Muscle of leg (tissue), 11 donors: ENCODE data around the gene CELF2. TPM values are rescaled to one million over a fixed set of nuclear protein-coding genes. Genes with fewer than 3 reads are reported as not detected.
A peak's percentile ranks its signal among the peaks of the same experiment; 100 is the strongest.

Source experiments
- DNase-seq: peaks from one replicate; pipeline ENCODE4 v3.0.0; 2013
- H3K27ac ChIP-seq: one replicate; pipeline ENCODE4 v1.5.1; 2013; ENCODE audit warnings: mild to moderate bottlenecking, low read length, control low read depth
- H3K27me3 ChIP-seq: one replicate; pipeline ENCODE4 v1.6.1; 2013; ENCODE audit warnings: low read length; ENCODE audit not compliant: control insufficient read depth, insufficient read depth
- H3K36me3 ChIP-seq: one replicate; pipeline ENCODE4 v1.6.1; 2013; ENCODE audit warnings: low read length; ENCODE audit not compliant: control insufficient read depth, insufficient read depth
- H3K4me1 ChIP-seq: one replicate; pipeline ENCODE4 v1.6.1; 2013; ENCODE audit warnings: low read length; ENCODE audit not compliant: control insufficient read depth, insufficient read depth
- H3K4me3 ChIP-seq: one replicate; pipeline ENCODE4 v1.5.1; 2013; ENCODE audit warnings: low read length, control low read depth
- H3K9me3 ChIP-seq: replicated peaks from 2 replicates; pipeline ENCODE4 v1.6.1; 2013; ENCODE audit warnings: low read depth, low read length; ENCODE audit not compliant: control insufficient read depth
- WGBS: methylation state at CpG from one replicate; pipeline ENCODE4 v1.1.5; 2013; ENCODE audit warnings: missing lambda C conversion rate; ENCODE audit not compliant: insufficient coverage; 5-methylcytosine and 5-hydroxymethylcytosine counted together
- polyA plus RNA-seq, 8 donors: library from polyadenylated mRNA; unstranded; fragments of 120-200 nt; gene quantifications; one replicate each; pipeline versions ENCODE4 v1.2.1 to v1.2.3, GENCODE V29; 2013; ENCODE audit warnings: inconsistent platforms in 1 of 8, low replicate concordance in 1 of 8; ENCODE audit not compliant: insufficient read length in 8 of 8, insufficient read depth in 1 of 8
- total RNA-seq: library from RNA; stranded (reverse); fragments of 120-200 nt; gene quantifications from one replicate; pipeline ENCODE4 v1.2.4, GENCODE V29; 2013

The CELF2 gene
- total and polyA plus RNA-seq, 9 donors: 37.2 to 80.8 (median 65.8) TPM

- no peaks in the 10 kb centered on the region for H3K27me3 ChIP-seq
- H3K4me1 ChIP-seq: peaks cover 4% of the 10 kb centered on the region
- 100% methylated on average over 1 of the region's 5 CpGs for WGBS
- no peaks in the 10 kb centered on the region for H3K36me3 ChIP-seq
- no peak for DNase-seq
- no peak overlapping the region for H3K27ac ChIP-seq
- no peak overlapping the region for H3K4me3 ChIP-seq
- no peaks in the 10 kb centered on the region for H3K9me3 ChIP-seq
Observed at GRCh38 chr10:11002485-11002884, 15.2 kb upstream of the CELF2 start.

DNA sequence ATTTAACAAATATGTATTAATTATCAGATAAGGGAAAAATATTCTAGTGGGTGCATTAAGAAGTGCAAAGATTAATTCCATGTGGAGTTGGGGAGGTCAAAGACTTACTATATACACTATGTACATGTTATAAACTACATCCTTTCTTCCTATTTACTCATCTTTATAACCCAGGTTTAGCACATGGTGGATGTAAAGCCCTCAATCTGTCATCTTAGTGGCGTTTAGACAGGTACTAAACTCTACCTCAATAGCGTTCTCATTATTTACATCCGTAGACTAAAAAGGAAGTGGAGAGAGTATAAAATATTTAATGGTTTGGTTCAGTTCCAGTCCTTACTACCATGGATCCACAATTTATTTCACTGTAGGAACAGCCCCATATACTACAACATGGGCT lies 14.8 kb upstream of the CELF2 start:
- WGBS: no CpG with 5 or more reads among the region's 3 CpGs
- Histone ChIP-seq H3K36me3 (no peaks in the 10 kb centered on the region), H3K27ac (no peak overlapping the region), H3K4me3 (no peak overlapping the region), H3K9me3 (no peaks in the 10 kb centered on the region), H3K27me3 (no peaks in the 10 kb centered on the region), H3K4me1 (peaks cover 4% of the 10 kb centered on the region)
- no peak for DNase-seq

DNA sequence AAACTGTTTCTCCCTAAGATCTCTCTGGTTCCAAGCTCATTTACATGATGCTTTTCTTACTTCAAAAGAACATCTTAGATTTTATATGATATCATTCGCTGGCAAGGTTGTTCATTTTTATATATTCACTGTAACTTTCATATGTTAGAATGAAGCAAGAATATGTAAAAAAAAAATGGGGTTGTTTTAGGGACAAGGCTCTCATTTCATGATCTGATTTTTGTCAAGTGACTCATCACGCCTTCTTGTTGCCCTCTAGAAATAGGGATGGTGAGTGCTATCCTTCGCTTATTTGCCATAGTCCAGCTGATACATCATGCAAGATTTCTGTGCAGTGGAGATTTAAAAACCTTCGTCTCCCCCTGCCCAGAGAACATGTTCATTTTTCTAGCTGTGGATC lies 14.0 kb upstream of the CELF2 start:
- DNase-seq: peak; percentile 61
- H3K27ac ChIP-seq: no peak overlapping the region
- no peaks in the 10 kb centered on the region for H3K9me3 ChIP-seq
- 100% methylated on average over 1 of the region's 4 CpGs for WGBS
- H3K27me3 ChIP-seq: no peaks in the 10 kb centered on the region
- no peaks in the 10 kb centered on the region for H3K36me3 ChIP-seq
- H3K4me3 ChIP-seq: no peak overlapping the region
- peaks cover 4% of the 10 kb centered on the region for H3K4me1 ChIP-seq

DNA sequence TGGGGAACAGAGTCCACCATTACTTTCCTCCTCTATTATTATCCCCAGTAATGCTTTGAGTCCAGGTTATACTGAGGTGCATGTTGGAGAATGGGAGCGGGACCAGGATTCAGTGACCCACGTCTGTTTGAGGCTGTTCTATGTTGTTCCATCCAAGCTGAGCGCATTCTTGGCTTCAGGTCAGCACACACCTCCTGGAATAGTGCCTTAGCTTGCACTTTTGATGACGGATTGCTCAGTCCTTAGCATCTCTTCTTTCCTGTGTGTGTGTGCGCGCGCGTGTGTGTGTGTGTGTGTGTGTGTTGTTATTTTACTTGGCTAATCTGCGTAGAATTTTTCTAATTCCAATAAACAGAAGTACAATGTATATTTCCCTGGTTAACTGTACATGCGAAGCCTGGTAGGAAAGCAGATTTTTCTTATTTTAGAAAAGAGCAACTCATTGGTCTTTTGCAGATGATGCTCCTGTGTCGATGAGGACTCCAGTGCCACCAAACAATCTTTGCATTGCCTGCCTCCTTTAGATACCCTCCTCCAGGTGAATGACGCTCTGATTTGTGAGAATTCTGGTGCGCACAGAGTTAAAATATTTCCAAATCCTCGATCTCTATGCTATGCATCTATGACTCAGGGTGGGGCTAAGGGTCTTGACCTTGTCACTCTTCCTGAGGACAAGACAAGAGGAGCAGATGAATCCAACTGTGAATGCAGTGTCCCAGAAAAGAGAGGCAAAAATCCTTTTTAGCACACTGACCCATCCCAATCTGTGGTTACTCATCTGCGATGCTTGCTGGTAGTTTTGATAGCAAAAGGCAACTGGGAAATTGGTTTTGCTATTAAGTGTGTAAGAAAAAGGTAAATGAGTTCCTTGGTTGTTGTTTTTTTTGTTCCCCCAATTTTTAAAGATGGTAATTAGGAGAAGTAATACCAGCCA lies 13.3 kb upstream of the CELF2 start:
- no peaks in the 10 kb centered on the region for H3K36me3 ChIP-seq
- peak; percentile 70 for DNase-seq
- no peaks in the 10 kb centered on the region for H3K27me3 ChIP-seq
- H3K27ac ChIP-seq: no peak overlapping the region
- no peak overlapping the region for H3K4me3 ChIP-seq
- H3K4me1 ChIP-seq: peaks cover 5% of the 10 kb centered on the region
- no peaks in the 10 kb centered on the region for H3K9me3 ChIP-seq
- 44% methylated on average over 4 of the region's 15 CpGs for WGBS

DNA sequence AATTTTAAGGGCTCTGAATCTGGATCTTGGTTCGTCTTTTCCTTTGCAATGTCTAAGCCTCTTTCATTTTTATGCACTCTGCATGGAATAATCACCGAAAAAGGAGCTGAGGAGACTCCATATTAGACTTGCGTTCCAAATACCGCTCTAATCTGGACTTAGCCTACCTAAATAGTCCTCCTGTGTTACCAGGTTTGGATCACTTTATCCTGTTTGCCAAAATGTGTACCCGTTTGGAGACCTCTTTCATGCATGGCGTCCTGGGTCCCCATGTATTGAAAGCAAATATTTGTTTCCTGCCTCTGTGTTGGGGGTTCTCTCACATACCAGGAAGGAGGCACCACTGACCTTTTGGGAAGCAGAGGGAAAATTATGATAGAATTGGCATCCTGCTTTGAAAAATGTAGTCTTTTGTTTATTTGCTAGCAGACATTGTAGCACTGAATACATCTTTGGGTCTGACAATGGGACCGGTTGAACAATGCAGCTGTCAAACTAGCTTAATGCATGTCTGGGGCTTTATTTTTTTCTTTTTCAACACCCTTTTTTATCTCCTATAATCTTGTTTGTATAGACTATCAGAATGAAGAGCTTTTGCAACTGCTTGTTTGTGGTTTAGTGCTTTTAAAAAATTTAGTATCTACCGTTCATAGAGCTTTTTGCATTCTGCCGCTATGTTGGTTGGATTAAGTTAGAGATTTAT lies 11.8 kb upstream of the CELF2 start:
- Histone ChIP-seq H3K4me3 (peak overlapping the region; percentile 35), H3K36me3 (no peaks in the 10 kb centered on the region), H3K27me3 (no peaks in the 10 kb centered on the region), H3K27ac (peak overlapping the region; percentile 32), H3K9me3 (no peaks in the 10 kb centered on the region), H3K4me1 (peaks cover 18% of the 10 kb centered on the region)
- no peak for DNase-seq
- WGBS: 91% methylated on average over 4 of the region's 9 CpGs

- Histone ChIP-seq H3K36me3 (no peaks in the 10 kb centered on the region), H3K4me1 (peaks cover 21% of the 10 kb centered on the region), H3K27ac (no peak overlapping the region), H3K27me3 (no peaks in the 10 kb centered on the region), H3K9me3 (no peaks in the 10 kb centered on the region), H3K4me3 (peak overlapping the region; percentile 35)
- WGBS: no CpG with 5 or more reads among the region's 3 CpGs
- no peak for DNase-seq
Observed at GRCh38 chr10:11006428-11006825, 11.2 kb upstream of the CELF2 start.

GRCh38 chr10:11007476-11008020 lies 10.1 kb upstream of the CELF2 start:
- Histone ChIP-seq H3K27me3 (no peaks in the 10 kb centered on the region), H3K9me3 (no peaks in the 10 kb centered on the region), H3K4me1 (peaks cover 29% of the 10 kb centered on the region), H3K36me3 (no peaks in the 10 kb centered on the region), H3K27ac (no peak overlapping the region), H3K4me3 (peak overlapping the region; percentile 17)
- DNase-seq: no peak
- 65% methylated on average over 7 of the region's 16 CpGs for WGBS

- H3K36me3 ChIP-seq: no peaks in the 10 kb centered on the region
- no peaks in the 10 kb centered on the region for H3K9me3 ChIP-seq
- 63% methylated on average over 7 of the region's 13 CpGs for WGBS
- H3K27me3 ChIP-seq: no peaks in the 10 kb centered on the region
- peaks cover 38% of the 10 kb centered on the region for H3K4me1 ChIP-seq
- peak overlapping the region; percentile 97 for H3K27ac ChIP-seq
- peak; percentile 61 for DNase-seq
- no peak overlapping the region for H3K4me3 ChIP-seq
Observed at GRCh38 chr10:11009471-11010308, 8.0 kb upstream of the CELF2 start.

DNA sequence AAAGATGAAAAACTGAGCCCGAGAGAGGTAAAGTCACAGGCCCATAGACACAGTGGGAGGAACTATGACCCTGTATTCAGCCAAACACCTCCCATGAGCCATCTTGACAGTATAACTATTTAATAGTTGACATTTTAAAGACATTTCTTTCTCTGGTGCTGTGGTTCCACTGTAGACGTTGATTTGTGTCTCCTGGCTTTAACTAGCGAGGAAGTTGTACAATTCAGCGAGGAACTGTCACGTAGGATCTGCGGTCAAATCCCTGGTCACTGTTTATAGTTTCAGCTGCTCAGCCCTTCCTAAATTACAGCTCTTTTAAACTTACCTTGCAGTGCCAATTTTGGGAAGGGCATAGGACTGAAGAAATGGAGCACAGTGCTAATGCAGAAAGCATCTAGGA lies 7.1 kb upstream of the CELF2 start:
- H3K9me3 ChIP-seq: no peaks in the 10 kb centered on the region
- DNase-seq: peak; percentile 56
- H3K4me3 ChIP-seq: no peak overlapping the region
- H3K36me3 ChIP-seq: no peaks in the 10 kb centered on the region
- H3K27ac ChIP-seq: peak overlapping the region; percentile 97
- 73% methylated on average over 2 of the region's 6 CpGs for WGBS
- no peaks in the 10 kb centered on the region for H3K27me3 ChIP-seq
- H3K4me1 ChIP-seq: peaks cover 41% of the 10 kb centered on the region
